Keratinocyte (primary cell): ENCODE results near the gene BRD2. TPM values are rescaled to one million over a fixed set of nuclear protein-coding genes. Genes with fewer than 3 reads are reported as not detected.

Source experiments
- DNase-seq: peaks from one replicate; pipeline ENCODE4 v3.0.0-alpha.2; 2011; ENCODE audit warnings: low read depth, missing footprints, low spot score
- FAIRE-seq: peaks from 2 replicates; lab custom pipeline; 2011; peaks lifted over from hg19 to GRCh38; lab: Jason Lieb, UNC
- H2AFZ ChIP-seq: 2 replicates; pipeline ENCODE4 v1.6.0; 2012; ENCODE audit warnings: low read length, control low read depth, inconsistent platforms; ENCODE audit not compliant: control insufficient read depth
- H3K27ac ChIP-seq: 2 replicates; pipeline ENCODE4 v1.5.1; 2011; ENCODE audit warnings: low read length; ENCODE audit not compliant: control insufficient read depth, insufficient read depth
- H3K27me3 ChIP-seq: 3 replicates; pipeline ENCODE4 v1.6.0; 2011; ENCODE audit warnings: low read length; ENCODE audit not compliant: control insufficient read depth, insufficient read depth; ENCODE audit errors: extremely low read depth
- H3K36me3 ChIP-seq, 2 experiments: 2 replicates in 1 of 2; 3 replicates in 1 of 2; pipeline ENCODE4 v1.5.1; 2011; ENCODE audit warnings: low read length in 2 of 2, mild to moderate bottlenecking in 1 of 2; ENCODE audit not compliant: control insufficient read depth in 2 of 2, insufficient read depth in 2 of 2; ENCODE audit errors: extremely low read depth in 1 of 2
- H3K4me1 ChIP-seq: 3 replicates; pipeline ENCODE4 v1.5.1; 2011; ENCODE audit warnings: low read length; ENCODE audit not compliant: control insufficient read depth, insufficient read depth; ENCODE audit errors: extremely low read depth
- H3K4me2 ChIP-seq: 3 replicates; pipeline ENCODE4 v1.6.0; 2011; ENCODE audit warnings: low read depth, low read length; ENCODE audit not compliant: control insufficient read depth, insufficient read depth; ENCODE audit errors: extremely low read depth
- H3K4me3 ChIP-seq, 3 experiments: fragments of 200-600 bp in 1 of 3; sonication (generic) in 1 of 3; 2 replicates in 2 of 3; 3 replicates in 1 of 3; pipeline ENCODE4 v1.5.1; 2011 to 2016; ENCODE audit warnings: low read length in 3 of 3, mild to moderate bottlenecking in 3 of 3, control low read depth in 2 of 3, inconsistent platforms in 1 of 3, low read depth in 1 of 3, mixed read lengths in 1 of 3, mixed run types in 1 of 3, moderate library complexity in 1 of 3; ENCODE audit not compliant: control insufficient read depth in 2 of 3, insufficient read depth in 2 of 3; ENCODE audit errors: extremely low read depth in 1 of 3
- H3K79me2 ChIP-seq: 2 replicates; pipeline ENCODE4 v1.6.0; 2012; ENCODE audit warnings: low read length; ENCODE audit not compliant: control insufficient read depth, insufficient read depth
- H3K9ac ChIP-seq: 3 replicates; pipeline ENCODE4 v1.6.0; 2011; ENCODE audit warnings: low read length; ENCODE audit not compliant: control insufficient read depth, insufficient read depth; ENCODE audit errors: extremely low read depth
- H3K9me1 ChIP-seq: 3 replicates; pipeline ENCODE4 v1.6.0; 2011; ENCODE audit warnings: low read length; ENCODE audit not compliant: control insufficient read depth, insufficient read depth; ENCODE audit errors: extremely low read depth
- H3K9me3 ChIP-seq: 2 replicates; pipeline ENCODE4 v1.5.1; 2012; ENCODE audit warnings: low read depth, low read length; ENCODE audit not compliant: control insufficient read depth
- H4K20me1 ChIP-seq: 3 replicates; pipeline ENCODE4 v1.6.0; 2011; ENCODE audit warnings: low read length; ENCODE audit not compliant: control insufficient read depth, insufficient read depth; ENCODE audit errors: extremely low read depth
- CTCF ChIP-seq, 3 experiments: IDR thresholded peaks in 1 of 3; conservative IDR thresholded peaks in 1 of 3; optimal IDR thresholded peaks in 1 of 3; 2 replicates in 2 of 3; 3 replicates in 1 of 3; pipeline versions ENCODE3 to v1.5.1; 2011; ENCODE audit warnings: low read length in 3 of 3, mild to moderate bottlenecking in 3 of 3, moderate library complexity in 2 of 3, control low read depth in 1 of 3, inconsistent platforms in 1 of 3; ENCODE audit not compliant: insufficient read depth in 2 of 3; ENCODE audit errors: extremely low read depth in 1 of 3
- EZH2 ChIP-seq: IDR thresholded peaks from one replicate; pipeline ENCODE4 v1.6.1; 2012; ENCODE audit warnings: inconsistent platforms, mild to moderate bottlenecking, low read length, moderate library complexity
- dilution Hi-C: fragments of 300-500 bp; cut with MboI; formaldehyde crosslinking; loops from one replicate; pipeline ENCODE4 v1.7.0; 2020; ENCODE audit warnings: low sequenced_read_pairs; ENCODE audit not compliant: extremely low pct_ligation_motif_present
- polyA plus RNA-seq, 5 experiments: library from polyadenylated mRNA; depleted of rRNA in 3 of 5; stranded (reverse) in 3 of 5; stranded (forward) in 1 of 5; unstranded in 1 of 5; fragments of >200 nt; gene quantifications; 1 replicate in 1 of 5; 2 replicates in 3 of 5; 3 replicates in 1 of 5; pipeline versions ENCODE4 v1.2.1 to v1.2.3, GENCODE V29; 2011 to 2012; ENCODE audit warnings: missing spikeins in 2 of 5, low read depth in 1 of 5, low replicate concordance in 1 of 5

BRD2 gene
- polyA plus RNA-seq, 1 donor (not counting 4 experiments of a cell fraction or from before 2014, with no cell fraction given), result 121 TPM

GRCh38 chr6:32968867-32969684 lies 682 bp downstream of the BRD2 start:
- no peak for DNase-seq
- Histone ChIP-seq H3K27ac (peak overlapping the region; percentile 100), H4K20me1 (peaks cover 18% of the 10 kb centered on the region), H2AFZ (no peak overlapping the region), H3K4me1 (peaks cover 8% of the 10 kb centered on the region), H3K36me3 (peaks cover 12 to 20% of the 10 kb centered on the region in 2 experiments), H3K9ac (peak overlapping the region; percentile 100), H3K27me3 (no peaks in the 10 kb centered on the region), H3K9me3 (no peaks in the 10 kb centered on the region), H3K4me2 (peak overlapping the region; percentile 74), H3K4me3 (peak overlapping the region; percentile 58 to 87 (median 74)), H3K9me1 (no peaks in the 10 kb centered on the region), H3K79me2 (peaks cover 31% of the 10 kb centered on the region)
- no peak for TF ChIP-seq EZH2
- TF ChIP-seq CTCF (optimal IDR thresholded peaks at IDR 0.05 in 1 of 3, IDR thresholded peaks at IDR 0.05 in 1 of 3, conservative IDR thresholded peaks at IDR 0.05 in 1 of 3; ENCODE audit: extremely low read depth in 1 of 3, insufficient read depth in 2 of 3, low read length in 3 of 3), result peak in 2 of 3 experiments; percentile 12 to 36
- dilution Hi-C loops, result no loop called here
- no peak for FAIRE-seq

- FAIRE-seq (no peak), DNase-seq (no peak)
- Histone ChIP-seq H2AFZ (no peak overlapping the region), H3K4me3 (peak overlapping the region; percentile 58 to 87 (median 74)), H3K4me1 (peaks cover 11% of the 10 kb centered on the region), H4K20me1 (peaks cover 26% of the 10 kb centered on the region), H3K9ac (peak overlapping the region; percentile 100), H3K9me1 (no peaks in the 10 kb centered on the region), H3K27me3 (no peaks in the 10 kb centered on the region), H3K36me3 (peaks cover 19 to 28% of the 10 kb centered on the region in 2 experiments), H3K27ac (peak overlapping the region; percentile 100), H3K9me3 (no peaks in the 10 kb centered on the region), H3K4me2 (peak overlapping the region; percentile 74), H3K79me2 (peaks cover 39% of the 10 kb centered on the region)
- dilution Hi-C loops, result no loop called here
- TF ChIP-seq EZH2, result no peak
- peak in 2 of 3 experiments; percentile 16 to 31 for TF ChIP-seq CTCF (optimal IDR thresholded peaks at IDR 0.05 in 1 of 3, IDR thresholded peaks at IDR 0.05 in 1 of 3, conservative IDR thresholded peaks at IDR 0.05 in 1 of 3; ENCODE audit: extremely low read depth in 1 of 3, insufficient read depth in 2 of 3, low read length in 3 of 3)
Observed at GRCh38 chr6:32969685-32970412, 1.5 kb downstream of the BRD2 start.
